HepG2 (cell line): ENCODE results near the gene SARNP.

Experiments
- RFX5 ChIP-seq: IDR thresholded peaks from 2 replicates; pipeline ENCODE4 v1.6.1; 2011; ENCODE audit warnings: low read depth, low read length, improper control_type of control experiment
- TF ChIP-seq, protein P1 (sequence below): IDR thresholded peaks from 2 replicates; pipeline ENCODE4 v1.6.1; 2016; ENCODE audit warnings: low read depth

DNA sequence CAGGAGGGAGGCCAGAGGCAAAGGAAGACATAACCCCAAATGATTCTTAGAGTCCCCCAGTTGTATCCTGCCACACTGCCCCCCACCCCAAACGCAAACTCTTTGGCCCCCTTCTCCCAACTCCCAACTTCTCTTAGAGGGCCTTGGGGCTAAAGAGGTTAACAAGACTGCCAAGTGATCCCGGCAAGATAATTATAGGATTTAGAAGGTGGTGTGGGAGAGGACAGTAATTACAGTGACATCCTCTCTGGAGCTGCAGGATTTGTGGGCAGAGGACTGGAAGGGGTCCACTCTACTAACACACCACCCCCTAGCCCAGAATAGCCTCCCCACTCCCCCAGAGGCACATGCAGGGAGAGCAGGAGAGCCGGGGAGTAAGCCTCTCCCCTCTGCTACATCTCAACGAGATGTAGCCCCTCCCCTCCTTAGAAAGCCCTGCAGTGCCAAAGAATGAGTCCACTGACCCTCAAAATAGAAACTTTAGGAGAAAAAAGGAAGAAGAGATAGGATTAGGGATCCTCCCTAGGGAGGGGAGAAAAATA, 79.9 kb downstream of the SARNP start:
- no peak for TF ChIP-seq RFX5
- TF ChIP-seq, protein P1, sequence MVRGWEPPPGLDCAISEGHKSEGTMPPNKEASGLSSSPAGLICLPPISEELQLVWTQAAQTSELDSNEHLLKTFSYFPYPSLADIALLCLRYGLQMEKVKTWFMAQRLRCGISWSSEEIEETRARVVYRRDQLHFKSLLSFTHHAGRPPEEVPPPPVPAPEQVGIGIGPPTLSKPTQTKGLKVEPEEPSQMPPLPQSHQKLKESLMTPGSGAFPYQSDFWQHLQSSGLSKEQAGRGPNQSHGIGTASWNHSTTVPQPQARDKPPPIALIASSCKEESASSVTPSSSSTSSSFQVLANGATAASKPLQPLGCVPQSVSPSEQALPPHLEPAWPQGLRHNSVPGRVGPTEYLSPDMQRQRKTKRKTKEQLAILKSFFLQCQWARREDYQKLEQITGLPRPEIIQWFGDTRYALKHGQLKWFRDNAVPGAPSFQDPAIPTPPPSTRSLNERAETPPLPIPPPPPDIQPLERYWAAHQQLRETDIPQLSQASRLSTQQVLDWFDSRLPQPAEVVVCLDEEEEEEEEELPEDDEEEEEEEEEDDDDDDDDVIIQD (CRISPR knock-in tag): no peak
